ENCODE data around the gene NXPH4. TPM values are rescaled to one million over a fixed set of nuclear protein-coding genes. Genes with fewer than 3 reads are reported as not detected.

The NXPH4 gene
- total and polyA plus RNA-seq, 4 donors: 0.15 to 0.94 (median 0.48) TPM

DNA sequence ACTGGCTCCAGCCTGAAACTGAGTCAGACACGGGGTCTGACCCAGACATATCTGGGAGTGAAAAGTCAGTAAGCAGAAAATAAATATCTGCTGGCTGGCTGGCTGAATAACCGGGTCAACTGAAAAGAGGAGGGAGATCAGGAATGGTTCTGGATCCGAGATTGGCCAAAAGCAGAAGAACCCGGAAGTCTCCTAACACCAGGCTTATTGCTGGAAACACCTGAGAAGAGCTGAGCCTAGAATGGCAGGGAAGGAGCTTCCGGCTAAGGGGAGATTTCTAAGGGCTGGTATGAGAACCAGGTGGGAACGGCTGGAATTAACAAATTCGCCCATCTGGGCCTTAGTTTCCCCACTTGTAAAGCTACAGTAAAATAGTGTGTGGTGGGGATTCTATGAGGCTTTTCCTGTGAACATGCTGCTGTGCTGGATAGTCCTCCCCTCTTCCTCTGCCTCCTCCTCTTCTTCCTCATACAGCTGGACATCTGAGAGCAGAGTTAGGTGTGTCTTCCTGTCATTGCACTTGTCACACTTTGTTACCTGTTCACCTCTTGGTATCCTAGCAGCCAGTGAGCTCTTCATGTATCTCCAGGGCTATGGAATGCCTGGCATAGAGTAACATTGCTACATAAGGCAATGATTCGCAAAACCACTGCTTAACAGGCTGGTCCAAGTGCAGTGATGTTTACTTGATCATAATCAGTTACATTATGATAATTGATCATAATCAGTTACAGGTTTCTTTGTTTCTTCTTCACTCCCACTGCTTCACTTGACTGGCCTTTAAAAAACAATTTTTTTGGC is 10.9 kb downstream of the NXPH4 start:
- Histone ChIP-seq H3K9me3 (ENCODE audit: control insufficient read depth in 4 of 4, insufficient read depth in 3 of 4, low read length in 3 of 4) (peaks cover 0 to 6% (median 0%) of the 10 kb centered on the region in 4 donors), H3K27me3 (ENCODE audit: control insufficient read depth in 3 of 3, insufficient read depth in 3 of 3, low read length in 2 of 3) (peaks cover 5 to 50% (median 44%) of the 10 kb centered on the region in 3 donors), H3K4me3 (no peak overlapping the region), H3K36me3 (ENCODE audit: control insufficient read depth in 4 of 4, insufficient read depth in 4 of 4, low read length in 4 of 4) (peaks cover 0 to 14% (median 6%) of the 10 kb centered on the region in 4 donors), H3K9ac (ENCODE audit: insufficient read depth in 1 of 2, low read length in 2 of 2) (no peak overlapping the region), H3K4me1 (ENCODE audit: control insufficient read depth in 5 of 5, insufficient read depth in 5 of 5, low read length in 5 of 5) (peaks cover 0 to 25% (median 12%) of the 10 kb centered on the region in 5 donors), H3K27ac (ENCODE audit: low read depth in 1 of 2, low read length in 1 of 2) (no peak overlapping the region)
- TF ChIP-seq, protein P1, sequence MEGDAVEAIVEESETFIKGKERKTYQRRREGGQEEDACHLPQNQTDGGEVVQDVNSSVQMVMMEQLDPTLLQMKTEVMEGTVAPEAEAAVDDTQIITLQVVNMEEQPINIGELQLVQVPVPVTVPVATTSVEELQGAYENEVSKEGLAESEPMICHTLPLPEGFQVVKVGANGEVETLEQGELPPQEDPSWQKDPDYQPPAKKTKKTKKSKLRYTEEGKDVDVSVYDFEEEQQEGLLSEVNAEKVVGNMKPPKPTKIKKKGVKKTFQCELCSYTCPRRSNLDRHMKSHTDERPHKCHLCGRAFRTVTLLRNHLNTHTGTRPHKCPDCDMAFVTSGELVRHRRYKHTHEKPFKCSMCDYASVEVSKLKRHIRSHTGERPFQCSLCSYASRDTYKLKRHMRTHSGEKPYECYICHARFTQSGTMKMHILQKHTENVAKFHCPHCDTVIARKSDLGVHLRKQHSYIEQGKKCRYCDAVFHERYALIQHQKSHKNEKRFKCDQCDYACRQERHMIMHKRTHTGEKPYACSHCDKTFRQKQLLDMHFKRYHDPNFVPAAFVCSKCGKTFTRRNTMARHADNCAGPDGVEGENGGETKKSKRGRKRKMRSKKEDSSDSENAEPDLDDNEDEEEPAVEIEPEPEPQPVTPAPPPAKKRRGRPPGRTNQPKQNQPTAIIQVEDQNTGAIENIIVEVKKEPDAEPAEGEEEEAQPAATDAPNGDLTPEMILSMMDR (IDR thresholded peaks at IDR 0.05; ENCODE audit: control extremely low read depth, extremely low read depth): no peak
- no peak for DNase-seq
- ATAC-seq (ENCODE audit: insufficient read depth, low FRiP score): no peak
- 41% methylated on average over 7 to 8 of the region's 8 CpGs for WGBS, 2 donors

DNA sequence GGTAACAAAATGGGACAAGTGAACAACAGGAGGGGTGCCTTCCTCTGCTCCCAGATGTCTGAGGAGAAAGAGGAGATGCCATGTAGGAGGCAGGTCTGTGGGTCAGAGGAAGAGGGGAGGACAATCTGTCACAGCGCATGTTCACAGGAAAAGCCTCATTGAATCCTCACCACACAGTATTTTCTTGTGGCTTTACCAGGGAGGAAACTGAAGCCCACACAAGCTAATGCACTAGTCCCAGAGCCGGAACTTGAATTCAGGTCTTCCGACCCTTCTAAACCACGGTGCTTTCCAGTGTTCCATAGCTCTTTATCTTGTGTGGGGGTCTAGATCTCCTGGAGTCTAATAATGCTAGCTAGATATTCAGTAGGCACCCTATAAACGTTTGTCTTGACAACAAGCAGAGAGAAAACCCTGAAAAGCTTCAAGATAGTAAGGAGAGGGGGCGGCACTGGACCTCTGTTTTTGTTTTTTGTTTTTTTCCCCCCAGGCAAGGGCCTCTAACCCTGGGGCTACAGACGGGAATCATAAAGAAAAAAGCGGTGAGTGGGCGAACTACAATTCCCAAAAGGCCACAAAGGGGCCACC is 12.5 kb downstream of the NXPH4 start:
- H3K27ac ChIP-seq (ENCODE audit: low read depth in 1 of 2, low read length in 1 of 2): no peak overlapping the region

DNA sequence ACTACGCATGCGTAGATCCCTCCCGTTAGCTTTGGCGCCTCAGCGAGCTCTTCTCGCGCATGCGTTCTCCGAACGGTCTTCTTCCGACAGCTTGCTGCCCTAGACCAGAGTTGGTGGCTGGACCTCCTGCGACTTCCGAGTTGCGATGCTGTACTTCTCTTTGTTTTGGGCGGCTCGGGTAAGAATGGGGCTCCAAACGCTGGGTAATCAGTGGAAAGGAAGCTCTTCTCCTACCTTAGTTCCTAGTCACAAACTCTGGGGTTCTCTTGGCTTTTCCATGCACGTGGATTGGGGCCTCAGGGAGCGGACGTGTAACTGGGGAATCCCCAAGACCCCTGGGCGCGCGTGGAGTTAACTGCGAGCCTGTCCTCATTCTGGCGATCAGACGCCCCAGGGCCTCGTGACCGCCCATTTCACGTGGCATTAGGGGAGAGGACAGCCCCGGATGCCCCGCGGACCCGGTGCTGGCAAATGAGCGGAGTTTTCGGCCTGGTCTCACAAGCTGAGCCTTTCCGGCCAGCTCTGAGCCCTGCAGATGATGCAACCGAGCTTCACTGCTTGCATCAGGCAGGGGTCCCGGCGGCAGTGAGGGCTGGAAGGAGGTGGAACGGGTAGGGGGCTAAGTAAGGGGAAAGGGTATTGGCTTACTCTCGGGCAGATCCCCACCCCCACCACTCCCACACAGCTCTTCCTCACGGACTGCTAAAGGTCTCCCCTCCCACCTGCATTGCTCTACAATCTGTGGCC is 13.2 kb downstream of the NXPH4 start, which contains the start of gene SHMT2:
Gene SHMT2, plus strand, starts transcription at position 78 of the 747 bp plus-strand sequence. Its CDS starts 68 bp downstream, at position 146.
- TF ChIP-seq, protein P1 (IDR thresholded peaks at IDR 0.05; ENCODE audit: control extremely low read depth, extremely low read depth): no peak
- Histone ChIP-seq H3K27ac (ENCODE audit: low read depth in 1 of 2, low read length in 1 of 2) (peak within 1 kb of the TSS; percentile 78 to 82), H3K36me3 (ENCODE audit: control insufficient read depth in 4 of 4, insufficient read depth in 4 of 4, low read length in 4 of 4) (peaks cover 0 to 35% (median 17%) of the 10 kb centered on the region in 4 donors), H3K4me1 (ENCODE audit: control insufficient read depth in 5 of 5, insufficient read depth in 5 of 5, low read length in 5 of 5) (peaks cover 0 to 26% (median 15%) of the 10 kb centered on the region in 5 donors), H3K9ac (ENCODE audit: insufficient read depth in 1 of 2, low read length in 2 of 2) (peak within 1 kb of the TSS; percentile 76 to 79), H3K4me3 (peak within 1 kb of the TSS; percentile 75), H3K27me3 (ENCODE audit: control insufficient read depth in 3 of 3, insufficient read depth in 3 of 3, low read length in 2 of 3) (peaks cover 5 to 27% (median 25%) of the 10 kb centered on the region in 3 donors), H3K9me3 (ENCODE audit: control insufficient read depth in 4 of 4, insufficient read depth in 3 of 4, low read length in 3 of 4) (peaks cover 0 to 2% (median 0%) of the 10 kb centered on the region in 4 donors)
- DNase-seq (peak; percentile 96 to 98 (median 98)), ATAC-seq (ENCODE audit: insufficient read depth, low FRiP score) (peak; percentile 61)
- 1% methylated on average over 40 to 42 of the region's 42 CpGs for WGBS, 2 donors

More for the DNA sequence above, 12.5 kb downstream of the NXPH4 start:
- H3K4me3 ChIP-seq: no peak overlapping the region
- H3K9ac ChIP-seq (ENCODE audit: insufficient read depth in 1 of 2, low read length in 2 of 2): no peak overlapping the region
- no peak for ATAC-seq (ENCODE audit: insufficient read depth, low FRiP score)
- peaks cover 0 to 30% (median 13%) of the 10 kb centered on the region in 4 donors for H3K36me3 ChIP-seq (ENCODE audit: control insufficient read depth in 4 of 4, insufficient read depth in 4 of 4, low read length in 4 of 4)
- H3K9me3 ChIP-seq (ENCODE audit: control insufficient read depth in 4 of 4, insufficient read depth in 3 of 4, low read length in 3 of 4): peaks cover 0 to 2% (median 0%) of the 10 kb centered on the region in 4 donors
- TF ChIP-seq, protein P1 (IDR thresholded peaks at IDR 0.05; ENCODE audit: control extremely low read depth, extremely low read depth): no peak
- WGBS, 2 donors: 6 to 11% methylated on average over 9 of the region's 9 CpGs
- DNase-seq: no peak
- peaks cover 5 to 34% (median 31%) of the 10 kb centered on the region in 3 donors for H3K27me3 ChIP-seq (ENCODE audit: control insufficient read depth in 3 of 3, insufficient read depth in 3 of 3, low read length in 2 of 3)
- H3K4me1 ChIP-seq (ENCODE audit: control insufficient read depth in 5 of 5, insufficient read depth in 5 of 5, low read length in 5 of 5): peaks cover 0 to 25% (median 12%) of the 10 kb centered on the region in 5 donors
